HG03097 (cell line): ENCODE measurements around the gene CSTA.

Source experiments
- ATAC-seq: cut with Tn5 transposase; IDR thresholded peaks from one replicate; pipeline ENCODE4 v1.9.1; 2021; ENCODE audit not compliant: unreplicated experiment, low FRiP score

Gene CSTA, protein sequence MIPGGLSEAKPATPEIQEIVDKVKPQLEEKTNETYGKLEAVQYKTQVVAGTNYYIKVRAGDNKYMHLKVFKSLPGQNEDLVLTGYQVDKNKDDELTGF

DNA sequence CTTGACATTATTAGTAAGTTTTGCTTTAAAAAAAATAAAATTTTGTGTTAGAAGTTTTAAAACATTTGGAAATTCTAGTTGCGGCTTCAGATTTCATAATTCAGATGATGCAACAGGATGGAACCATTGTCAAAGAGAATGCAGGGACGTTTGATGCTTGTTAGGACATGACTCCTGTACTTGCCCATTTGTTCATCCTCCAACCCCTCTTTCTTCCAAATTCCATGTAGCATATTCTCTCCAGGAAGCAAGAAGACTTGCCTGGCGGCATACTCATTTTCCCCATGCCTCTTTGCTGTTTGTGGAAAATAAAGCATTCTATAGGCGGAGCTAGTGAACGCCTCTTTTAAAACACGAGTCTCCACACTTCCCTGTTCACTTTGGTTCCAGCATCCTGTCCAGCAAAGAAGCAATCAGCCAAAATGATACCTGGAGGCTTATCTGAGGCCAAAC, at the start of gene CSTA:
CSTA (plus strand) TSS at position 378 of the 453 bp plus-strand sequence; CDS start at position 423, 45 bp downstream.
- ATAC-seq: no peak

DNA sequence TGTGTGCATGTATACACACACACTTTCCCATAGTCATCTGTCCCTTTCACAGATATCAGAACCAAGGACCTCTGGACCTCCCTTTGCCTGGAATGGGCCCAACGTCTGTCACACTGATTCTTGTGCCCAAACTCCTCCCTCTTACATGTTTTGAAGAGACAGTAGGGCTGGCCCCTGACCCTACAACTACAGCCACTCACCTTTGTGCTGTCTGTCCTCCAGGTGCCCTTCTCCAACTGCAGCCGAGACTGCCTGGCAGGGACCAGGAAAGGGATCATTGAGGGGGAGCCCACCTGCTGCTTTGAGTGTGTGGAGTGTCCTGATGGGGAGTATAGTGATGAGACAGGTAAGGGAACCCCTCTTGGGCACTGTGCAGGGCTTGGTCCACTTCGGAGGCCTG, 43.2 kb upstream of the CSTA start:
- ATAC-seq: no peak

DNA sequence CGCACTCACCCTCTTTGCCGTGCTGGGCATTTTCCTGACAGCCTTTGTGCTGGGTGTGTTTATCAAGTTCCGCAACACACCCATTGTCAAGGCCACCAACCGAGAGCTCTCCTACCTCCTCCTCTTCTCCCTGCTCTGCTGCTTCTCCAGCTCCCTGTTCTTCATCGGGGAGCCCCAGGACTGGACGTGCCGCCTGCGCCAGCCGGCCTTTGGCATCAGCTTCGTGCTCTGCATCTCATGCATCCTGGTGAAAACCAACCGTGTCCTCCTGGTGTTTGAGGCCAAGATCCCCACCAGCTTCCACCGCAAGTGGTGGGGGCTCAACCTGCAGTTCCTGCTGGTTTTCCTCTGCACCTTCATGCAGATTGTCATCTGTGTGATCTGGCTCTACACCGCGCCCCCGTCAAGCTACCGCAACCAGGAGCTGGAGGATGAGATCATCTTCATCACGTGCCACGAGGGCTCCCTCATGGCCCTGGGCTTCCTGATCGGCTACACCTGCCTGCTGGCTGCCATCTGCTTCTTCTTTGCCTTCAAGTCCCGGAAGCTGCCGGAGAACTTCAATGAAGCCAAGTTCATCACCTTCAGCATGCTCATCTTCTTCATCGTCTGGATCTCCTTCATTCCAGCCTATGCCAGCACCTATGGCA, 41.1 kb upstream of the CSTA start:
- no peak for ATAC-seq

DNA sequence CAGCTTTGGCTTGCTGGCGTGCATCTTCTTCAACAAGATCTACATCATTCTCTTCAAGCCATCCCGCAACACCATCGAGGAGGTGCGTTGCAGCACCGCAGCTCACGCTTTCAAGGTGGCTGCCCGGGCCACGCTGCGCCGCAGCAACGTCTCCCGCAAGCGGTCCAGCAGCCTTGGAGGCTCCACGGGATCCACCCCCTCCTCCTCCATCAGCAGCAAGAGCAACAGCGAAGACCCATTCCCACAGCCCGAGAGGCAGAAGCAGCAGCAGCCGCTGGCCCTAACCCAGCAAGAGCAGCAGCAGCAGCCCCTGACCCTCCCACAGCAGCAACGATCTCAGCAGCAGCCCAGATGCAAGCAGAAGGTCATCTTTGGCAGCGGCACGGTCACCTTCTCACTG, 40.6 kb upstream of the CSTA start:
- no peak for ATAC-seq

DNA sequence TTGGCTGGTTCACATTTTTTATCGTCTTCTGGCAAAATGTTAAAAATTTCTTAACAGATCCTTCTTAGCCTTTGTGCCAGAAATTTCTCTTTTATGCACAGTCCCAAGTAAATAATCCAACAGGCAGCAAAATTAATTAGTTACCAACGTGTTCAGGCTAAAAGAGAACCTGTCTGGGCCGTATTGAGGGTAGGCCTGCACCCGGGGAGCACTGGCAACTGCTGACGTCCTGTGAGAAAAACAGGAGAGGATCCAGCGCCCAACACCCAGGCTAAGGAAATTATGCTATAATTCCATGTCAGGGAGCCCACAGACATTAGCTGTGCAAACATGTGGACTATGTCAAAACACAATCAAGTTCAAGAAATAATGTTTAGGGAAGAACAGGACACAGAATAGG, 30.7 kb upstream of the CSTA start:
- ATAC-seq: no peak

DNA sequence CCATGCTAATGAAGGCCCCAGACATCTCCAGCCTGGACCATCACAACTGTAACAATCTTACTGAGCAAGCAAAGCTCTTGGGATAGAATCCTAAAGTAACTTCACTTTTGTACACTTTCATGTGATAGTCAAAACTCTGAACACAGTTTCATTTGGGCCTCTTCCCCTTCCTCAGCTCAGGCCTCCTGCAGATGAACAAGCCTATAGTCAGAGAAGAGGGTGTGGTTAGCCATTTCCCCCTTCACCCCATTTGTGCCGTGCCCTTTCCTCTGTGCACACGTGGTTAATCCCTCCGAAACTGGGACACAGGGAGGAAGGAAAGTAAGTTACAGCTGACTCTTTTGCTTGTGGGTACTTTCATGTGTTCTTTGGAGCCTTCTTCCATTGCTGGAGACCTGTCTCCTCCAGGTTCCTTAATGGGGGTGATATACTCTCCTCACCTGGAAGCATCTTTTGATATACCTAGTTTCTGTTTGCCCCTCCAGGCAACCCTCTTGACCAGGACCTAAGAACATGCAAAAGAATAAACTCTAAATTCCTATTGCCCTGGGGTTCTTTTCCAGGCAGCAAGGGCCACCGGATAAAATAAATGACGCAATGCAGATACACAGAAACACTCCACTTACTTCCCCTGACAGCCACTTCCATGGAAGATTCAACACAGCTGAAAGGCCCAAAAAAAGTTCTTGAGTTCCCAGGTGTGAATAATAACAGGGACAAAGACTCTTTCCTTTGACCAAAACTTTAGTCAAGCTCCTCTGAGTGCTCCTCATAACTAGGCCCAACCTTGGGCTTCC, 29.6 kb upstream of the CSTA start:
- no peak for ATAC-seq

DNA sequence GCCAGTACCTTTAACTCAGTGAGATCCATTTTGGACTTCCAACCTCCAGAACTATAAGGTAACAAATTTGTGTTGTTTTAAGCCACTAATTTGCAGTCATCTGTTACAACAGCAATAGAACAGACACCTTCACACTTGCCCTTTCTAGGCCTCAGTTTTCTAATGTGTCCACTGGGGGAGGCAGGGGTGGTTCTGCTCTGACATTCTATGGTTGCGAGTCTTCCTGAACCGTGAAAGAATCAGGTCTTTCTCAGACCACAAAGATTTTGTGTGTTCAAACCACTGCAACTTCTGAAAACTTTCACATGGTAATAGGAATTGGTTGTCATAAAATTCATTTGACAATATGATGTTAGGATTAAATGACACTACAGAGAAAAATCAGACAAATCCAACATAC, 26.8 kb upstream of the CSTA start:
- no peak for ATAC-seq

DNA sequence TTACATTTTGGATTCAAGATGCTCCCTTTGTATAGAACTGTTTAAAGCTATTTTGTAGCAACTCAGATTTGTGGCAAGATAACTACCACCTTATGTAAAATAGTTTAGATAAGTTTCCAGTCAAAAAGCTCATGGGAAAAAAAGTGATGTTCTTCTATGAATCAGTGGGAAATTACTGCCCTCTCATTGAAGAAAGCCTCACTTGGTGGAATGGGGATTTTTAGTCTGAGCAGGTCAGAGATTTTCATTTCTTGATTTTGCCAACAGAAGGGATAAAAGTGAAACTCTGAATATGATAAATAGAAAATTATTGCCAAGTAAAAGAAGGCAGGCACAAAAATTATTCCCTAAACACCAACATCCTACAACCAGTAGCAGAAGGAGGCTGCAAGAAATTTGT, 25.8 kb upstream of the CSTA start:
- no peak for ATAC-seq

DNA sequence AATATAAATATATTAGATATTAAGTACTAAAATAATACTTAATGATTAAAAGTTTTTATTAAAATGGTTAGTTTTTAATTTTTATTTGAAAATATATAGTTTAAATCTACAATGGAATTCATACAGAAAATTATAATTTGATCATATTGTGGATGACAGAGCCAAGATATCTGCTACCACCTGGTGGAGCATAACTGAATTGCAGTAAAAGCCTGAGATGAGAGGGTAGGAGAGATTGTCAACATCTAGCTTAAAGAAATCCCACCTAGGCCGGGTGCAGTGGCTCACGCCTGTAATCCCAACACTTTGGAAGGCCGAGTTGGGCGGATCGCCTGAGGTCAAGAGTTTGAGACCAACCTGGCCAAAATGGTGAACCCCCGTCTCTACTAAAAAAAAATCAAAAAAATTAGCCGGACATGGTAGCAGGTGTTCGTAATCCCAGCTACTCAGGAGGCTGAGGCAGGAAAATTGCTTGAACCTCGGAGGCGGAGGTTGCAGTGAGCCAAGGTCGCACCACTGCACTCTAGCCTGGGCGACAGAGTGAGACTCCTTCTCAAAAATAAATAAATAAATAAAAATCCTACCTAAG, 25.1 kb upstream of the CSTA start:
- ATAC-seq: no peak

DNA sequence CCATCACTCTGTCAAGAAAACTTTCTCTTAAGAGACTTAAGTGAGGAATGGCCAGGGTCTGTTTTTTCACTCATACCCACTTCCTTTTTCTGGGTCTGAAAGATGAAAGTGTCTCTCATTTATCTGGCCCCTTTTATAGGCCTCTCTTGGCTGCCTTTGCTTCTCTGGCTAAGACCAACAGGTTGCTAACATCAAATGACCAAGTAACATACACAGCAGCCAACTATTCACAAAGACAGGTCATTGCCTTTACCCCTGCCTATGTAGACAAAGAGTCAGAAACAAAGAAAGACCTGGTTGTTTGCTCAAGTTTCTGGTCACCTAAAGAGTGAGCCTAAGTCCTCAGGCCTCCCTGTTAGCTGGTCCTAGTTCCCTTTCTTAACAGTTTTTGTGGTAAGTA, 24.0 kb upstream of the CSTA start:
- no peak for ATAC-seq

DNA sequence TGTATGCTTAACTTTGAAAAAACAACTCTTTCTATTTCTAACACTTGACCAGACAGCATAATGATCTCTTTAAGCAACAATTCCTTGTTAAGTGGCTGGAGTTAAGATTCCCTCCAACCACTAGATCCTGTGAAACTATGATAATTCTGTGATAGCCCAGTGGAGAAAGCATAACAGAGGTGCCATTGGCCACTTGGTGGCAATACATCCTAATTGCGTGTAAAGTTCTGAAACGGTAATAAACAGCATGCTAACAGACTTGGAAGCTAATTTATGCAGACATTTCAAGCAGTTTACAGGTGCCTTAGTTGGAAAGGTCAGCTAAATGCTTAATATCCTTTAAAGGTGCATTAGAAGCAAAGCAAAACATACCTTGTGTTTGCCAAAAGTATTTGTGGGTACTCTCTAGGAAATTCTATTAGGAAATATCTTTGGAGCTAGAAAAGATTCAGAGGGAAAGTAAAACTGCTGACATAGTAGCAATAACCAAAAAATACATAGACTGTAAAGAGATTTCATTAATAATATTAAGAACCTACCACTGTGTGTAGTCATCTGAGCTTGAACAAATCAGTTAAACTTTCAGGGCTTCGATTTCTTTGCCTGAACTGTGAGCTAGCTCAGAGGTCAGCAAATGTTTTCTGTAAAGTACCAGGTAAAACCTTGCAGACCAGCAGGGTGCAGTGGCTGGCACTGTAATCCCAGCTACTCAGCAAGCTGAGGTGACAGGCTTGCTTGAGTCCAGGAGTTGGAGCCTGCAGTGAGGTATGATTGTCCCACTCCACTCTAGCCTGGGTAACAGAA, 19.0 kb upstream of the CSTA start:
- ATAC-seq: no peak

DNA sequence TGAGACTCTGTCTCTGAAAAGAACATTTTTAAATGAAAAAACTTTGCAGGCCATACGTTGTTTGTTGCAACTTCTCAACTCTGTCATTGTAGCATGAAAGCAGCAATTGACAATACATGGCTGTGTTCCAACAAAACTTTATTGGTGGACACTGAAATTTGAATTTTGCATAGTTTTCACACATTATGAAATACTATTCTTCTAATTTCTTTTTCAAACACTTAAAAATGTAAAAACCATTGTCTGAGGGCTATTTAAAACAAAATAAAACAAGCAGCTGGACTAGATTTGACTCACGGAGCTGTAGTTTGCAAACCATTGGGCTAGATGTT, 18.5 kb upstream of the CSTA start:
- ATAC-seq: no peak

DNA sequence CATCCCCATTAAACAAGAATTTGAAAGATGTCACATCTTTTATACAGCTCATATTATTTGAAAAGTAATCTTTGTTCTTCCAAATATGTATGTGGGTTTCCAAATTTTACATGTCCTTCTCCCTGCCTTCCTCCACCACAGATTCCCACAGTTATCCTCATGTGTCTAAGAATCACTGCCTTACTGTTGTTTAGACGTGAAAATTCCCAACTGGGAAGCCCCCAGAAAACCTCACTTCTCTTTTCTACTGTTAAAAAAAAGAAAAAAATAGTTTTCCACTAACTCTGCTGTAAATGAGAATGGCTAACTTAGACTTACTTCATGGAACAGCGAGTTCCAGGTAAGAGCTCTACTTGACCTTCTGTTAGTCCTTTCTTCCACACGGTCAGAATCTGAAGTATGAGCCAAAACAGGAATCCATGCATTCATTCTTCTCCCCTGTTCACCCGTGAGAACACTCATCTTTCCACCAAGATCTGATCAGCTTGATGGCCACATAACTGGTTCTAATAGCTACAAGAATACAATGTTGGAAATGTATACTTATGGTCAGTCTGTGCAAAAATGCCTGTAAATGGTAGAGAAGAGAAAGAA, 17.9 kb upstream of the CSTA start:
- no peak for ATAC-seq

DNA sequence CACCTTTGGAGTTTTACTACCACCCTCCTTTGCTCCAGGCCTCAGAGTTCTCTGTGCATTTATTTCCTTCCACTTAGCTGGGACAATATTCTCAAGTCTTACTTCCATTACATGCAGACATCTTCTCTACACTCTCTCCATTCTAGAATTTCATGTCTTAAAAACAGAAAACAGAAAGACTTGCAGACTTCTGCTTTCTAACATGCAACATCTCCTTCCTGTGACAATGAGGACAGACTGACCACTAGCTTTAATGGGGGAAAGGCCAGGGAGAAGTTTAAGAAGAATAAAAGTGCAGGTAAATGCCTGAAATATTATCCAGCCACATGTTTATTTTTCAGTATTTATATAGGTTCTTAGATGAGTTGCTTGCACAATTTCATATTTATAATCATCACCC, 17.1 kb upstream of the CSTA start:
- no peak for ATAC-seq

DNA sequence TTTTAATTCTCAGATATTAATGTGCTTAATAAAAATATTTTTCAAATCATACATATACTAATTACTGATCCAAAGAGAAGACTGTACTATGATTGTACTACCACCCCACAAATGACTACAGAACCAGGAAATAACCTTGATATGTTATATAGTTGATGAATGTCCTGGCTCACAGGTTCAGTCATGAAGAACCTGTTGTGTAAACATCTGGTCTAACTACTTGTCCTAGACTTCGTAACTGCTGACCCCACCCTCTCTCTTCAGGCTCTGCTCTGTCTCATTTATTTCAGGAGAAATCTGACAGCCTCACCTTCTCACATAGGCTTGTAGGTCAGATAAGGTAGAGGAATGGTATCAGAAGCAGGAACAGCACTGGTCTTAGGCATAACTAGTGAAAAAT, 14.7 kb upstream of the CSTA start:
- no peak for ATAC-seq

DNA sequence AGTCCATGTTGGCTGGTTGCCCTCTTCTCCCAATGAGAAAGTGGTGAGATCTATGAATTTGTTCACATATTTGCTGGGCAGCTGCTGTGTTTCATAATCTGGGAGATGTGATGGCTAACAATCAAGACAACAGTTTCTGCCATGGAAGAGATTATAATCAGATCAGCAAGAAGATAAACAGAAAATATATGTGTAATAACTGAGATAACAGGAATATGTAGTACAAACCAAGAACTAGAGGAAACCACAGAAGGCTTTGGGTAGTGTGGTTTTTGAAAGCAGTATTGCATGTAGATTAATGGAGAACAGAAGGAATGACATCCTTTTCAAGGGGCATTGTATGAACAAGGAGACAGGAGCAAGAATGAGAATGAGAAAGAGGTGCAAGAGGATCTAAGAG, 12.2 kb upstream of the CSTA start:
- ATAC-seq: no peak

DNA sequence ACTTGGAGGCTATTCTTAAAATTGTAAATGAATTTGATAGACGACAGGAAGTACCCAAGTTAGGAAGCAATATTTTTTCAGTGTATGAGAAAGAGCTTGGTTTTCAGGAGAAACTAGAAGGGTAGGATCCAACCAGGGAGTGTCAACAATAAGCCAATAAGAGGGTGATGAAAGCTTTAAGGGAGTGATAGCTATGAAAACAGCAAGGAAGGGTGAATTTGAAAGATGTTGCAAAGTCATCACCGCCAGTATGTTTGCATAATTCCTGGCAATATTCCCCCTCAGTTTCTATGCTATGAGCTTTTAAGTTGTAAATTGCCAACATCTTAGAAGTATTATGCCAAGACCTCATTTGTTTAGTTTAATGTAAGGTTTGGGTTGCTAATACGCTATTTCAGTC, 11.8 kb upstream of the CSTA start:
- ATAC-seq: no peak

DNA sequence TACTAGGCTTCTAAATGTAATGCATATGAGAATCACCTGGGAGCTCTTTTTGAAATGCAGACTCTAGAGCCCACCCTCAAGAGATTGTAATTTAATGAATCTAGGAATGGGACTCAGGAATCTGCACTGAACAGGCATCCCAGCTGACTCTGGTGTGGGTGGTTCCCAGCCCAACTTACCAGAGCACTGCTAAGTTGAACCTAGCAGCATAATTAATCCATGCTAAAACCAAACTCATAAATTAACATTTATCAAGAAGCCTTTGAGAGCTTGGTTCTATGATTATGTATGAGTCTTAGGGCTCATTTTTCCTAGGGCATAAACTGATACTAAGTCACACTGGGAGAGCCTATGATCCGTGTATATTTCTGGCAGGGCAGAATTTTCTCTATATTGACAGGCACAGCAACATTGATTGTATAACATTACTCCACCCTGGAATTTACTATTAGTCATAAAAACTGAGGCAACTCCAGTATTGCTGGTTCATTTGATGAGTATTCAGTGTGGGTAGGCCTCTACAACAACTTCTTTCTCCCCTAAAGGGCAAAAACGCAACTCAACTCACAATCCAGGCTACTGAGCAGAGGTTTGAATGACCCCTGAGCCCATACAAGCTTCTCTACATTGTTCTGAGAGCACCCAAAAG, 10.7 kb upstream of the CSTA start:
- no peak for ATAC-seq

DNA sequence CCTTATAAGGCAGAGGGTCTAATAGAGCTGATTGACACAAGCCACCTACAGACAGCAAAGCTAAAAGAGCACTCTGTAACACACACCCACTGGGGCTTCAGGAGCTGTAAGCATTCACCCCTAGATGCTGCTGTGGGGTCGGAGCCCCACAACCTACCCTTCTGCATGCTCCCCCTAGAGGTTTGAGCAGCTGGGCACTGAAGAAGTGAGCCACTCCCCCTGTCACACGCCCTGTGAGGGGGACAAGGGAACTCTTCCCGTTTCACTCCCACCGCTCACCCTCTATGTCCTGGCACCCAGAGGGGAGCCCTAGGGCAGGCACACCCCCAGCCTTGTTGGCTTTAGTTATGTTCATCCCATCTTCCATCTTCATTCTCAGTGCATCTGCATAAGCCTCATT, 9.4 kb upstream of the CSTA start:
- no peak for ATAC-seq

DNA sequence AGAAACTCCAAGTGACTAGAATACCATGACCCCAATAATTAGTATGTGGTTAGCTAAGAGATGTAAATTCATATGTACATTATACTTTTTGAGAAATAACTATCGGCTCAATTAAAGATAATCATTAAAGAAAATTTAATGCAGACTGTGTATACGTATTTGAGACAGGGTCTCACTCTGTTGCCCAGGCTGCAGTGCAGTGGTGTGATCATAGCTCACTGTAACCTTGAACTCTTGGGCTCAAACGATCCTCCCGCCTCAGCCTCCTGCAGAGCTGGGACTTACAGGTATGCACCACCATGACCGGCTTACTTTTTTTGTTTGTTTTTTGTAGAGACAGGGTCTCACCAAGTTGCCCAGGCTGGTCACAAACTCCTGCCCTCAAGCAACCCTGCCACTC, 8.7 kb upstream of the CSTA start:
- no peak for ATAC-seq
